IMR-90 (cell line): ENCODE measurements around the gene S1PR4. TPM values are rescaled to one million over a fixed set of nuclear protein-coding genes. Genes with fewer than 3 reads are reported as not detected.

Experiments used
- ATAC-seq: fragments of 200-7000 bp; cut with Tn5 transposase; 2 replicates; pipeline ENCODE4 v1.9.1; 2020; ENCODE audit warnings: low read depth, mild to moderate bottlenecking, moderate library complexity
- BruUV-seq: library from RNA; stranded (reverse); fragments of 400-500 nt; replicated peaks from 2 replicates; lab custom pipeline; 2021; lab: Mats Ljungman, UMichigan
- CTCF ChIA-PET: fragments of 300-600 bp; formaldehyde crosslinking; extraction: SDS; loops from one replicate; lab custom pipeline; 2021; ENCODE audit warnings: antibody characterized with exemption; lab: Yijun Ruan, JAX
- POLR2A ChIA-PET: fragments of 300-600 bp; sonication (Branson Sonifier 250); formaldehyde crosslinking; loops from one replicate; lab custom pipeline; 2022; ENCODE audit warnings: antibody characterized with exemption; ENCODE audit not compliant: unreplicated experiment; lab: Charles Lee
- DNase-seq: peaks from one replicate; pipeline ENCODE4 v3.0.0; 2013
- H2AFZ ChIP-seq: replicated peaks from 2 replicates; pipeline ENCODE3; 2013; ENCODE audit warnings: low read length, mild to moderate bottlenecking; ENCODE audit not compliant: poor library complexity
- H2AK5ac ChIP-seq: 2 replicates; pipeline ENCODE4 v1.6.1; 2013; ENCODE audit warnings: low read depth, low read length, inconsistent platforms
- H2AK9ac ChIP-seq: replicated peaks from 2 replicates; pipeline ENCODE3; 2013; ENCODE audit warnings: mild to moderate bottlenecking, low read depth, low read length, moderate library complexity; ENCODE audit not compliant: poor library complexity
- H2BK120ac ChIP-seq: 2 replicates; pipeline ENCODE4 v1.6.1; 2013; ENCODE audit warnings: low read depth, low read length, inconsistent platforms
- H2BK15ac ChIP-seq: 3 replicates; pipeline ENCODE4 v1.6.1; 2013; ENCODE audit warnings: low read depth, low read length, inconsistent platforms
- H2BK20ac ChIP-seq: 2 replicates; pipeline ENCODE4 v1.6.1; 2013; ENCODE audit warnings: low read depth, mild to moderate bottlenecking, inconsistent platforms, low read length, moderate library complexity
- H2BK5ac ChIP-seq: 2 replicates; pipeline ENCODE4 v1.6.1; 2013; ENCODE audit warnings: mild to moderate bottlenecking, low read depth, low read length, inconsistent platforms; ENCODE audit not compliant: poor library complexity, severe bottlenecking
- H3K14ac ChIP-seq: replicated peaks from 2 replicates; pipeline ENCODE4 v1.6.1; 2013; ENCODE audit warnings: low read depth, low read length, inconsistent platforms
- H3K18ac ChIP-seq: 2 replicates; pipeline ENCODE4 v1.6.1; 2013; ENCODE audit warnings: low read depth, low read length, control low read depth
- H3K23ac ChIP-seq: 2 replicates; pipeline ENCODE4 v1.6.1; 2013; ENCODE audit warnings: low read depth, low read length, inconsistent platforms
- H3K27ac ChIP-seq: 2 replicates; pipeline ENCODE4 v1.5.1; 2013; ENCODE audit warnings: mild to moderate bottlenecking, control low read depth, low read length; ENCODE audit not compliant: insufficient read depth
- H3K27me3 ChIP-seq: 2 replicates; pipeline ENCODE4 v1.6.1; 2013; ENCODE audit warnings: low read length; ENCODE audit not compliant: control insufficient read depth, insufficient read depth
- H3K36me3 ChIP-seq: 2 replicates; pipeline ENCODE4 v1.6.1; 2013; ENCODE audit warnings: low read length, mixed read lengths; ENCODE audit not compliant: control insufficient read depth, insufficient read depth
- H3K4ac ChIP-seq: 2 replicates; pipeline ENCODE4 v1.6.1; 2013; ENCODE audit warnings: low read depth, low read length, inconsistent platforms
- H3K4me1 ChIP-seq: 2 replicates; pipeline ENCODE4 v1.6.1; 2013; ENCODE audit warnings: low read length, mixed read lengths; ENCODE audit not compliant: control insufficient read depth, insufficient read depth
- H3K4me2 ChIP-seq: 2 replicates; pipeline ENCODE4 v1.6.1; 2013; ENCODE audit warnings: low read depth, mild to moderate bottlenecking, control low read depth, low read length, moderate library complexity
- H3K4me3 ChIP-seq: 2 replicates; pipeline ENCODE4 v1.5.1; 2013; ENCODE audit warnings: low read depth, mild to moderate bottlenecking, control low read depth, low read length, moderate library complexity; ENCODE audit not compliant: insufficient read depth
- H3K56ac ChIP-seq: 2 replicates; pipeline ENCODE4 v1.6.1; 2013; ENCODE audit warnings: low read length, inconsistent platforms; ENCODE audit not compliant: insufficient read depth; ENCODE audit errors: extremely low read depth
- H3K79me1 ChIP-seq, 2 experiments: 2 replicates each; pipeline ENCODE4 v1.6.1; 2013; ENCODE audit warnings: low read length in 2 of 2, inconsistent platforms in 1 of 2, low read depth in 1 of 2
- H3K9ac ChIP-seq: 2 replicates; pipeline ENCODE4 v1.6.1; 2013; ENCODE audit warnings: low read depth, low read length, control low read depth
- H3K9me1 ChIP-seq: 2 replicates; pipeline ENCODE4 v1.6.1; 2013; ENCODE audit warnings: low read length, inconsistent platforms; ENCODE audit not compliant: insufficient read depth
- H3K9me3 ChIP-seq: 2 replicates; pipeline ENCODE4 v1.6.1; 2013; ENCODE audit warnings: low read length; ENCODE audit not compliant: control insufficient read depth, insufficient read depth
- H4K20me1 ChIP-seq: 2 replicates; pipeline ENCODE4 v1.6.1; 2013; ENCODE audit warnings: low read length, inconsistent platforms; ENCODE audit not compliant: insufficient read depth
- H4K5ac ChIP-seq: 2 replicates; pipeline ENCODE4 v1.6.1; 2013; ENCODE audit warnings: mild to moderate bottlenecking, low read depth, low read length, control low read depth
- H4K8ac ChIP-seq, 2 experiments: 2 replicates each; pipeline ENCODE4 v1.6.1; 2013; ENCODE audit warnings: low read depth in 2 of 2, low read length in 2 of 2, control low read depth in 1 of 2, inconsistent platforms in 1 of 2
- H4K91ac ChIP-seq: 2 replicates; pipeline ENCODE4 v1.6.1; 2013; ENCODE audit warnings: low read depth, low read length, inconsistent platforms; ENCODE audit not compliant: insufficient read depth
- SMC3 ChIP-seq: fragments of 150-350 bp; IDR thresholded peaks from 2 replicates; pipeline ENCODE4 v1.6.1; 2016; ENCODE audit warnings: low read depth, mild to moderate bottlenecking, antibody characterized with exemption, low read length, moderate library complexity
- WGBS, 2 experiments: methylation state at CpG; one replicate each; pipeline versions ENCODE4 v1.1.5 to v1.1.7; 2013; ENCODE audit warnings: missing lambda C conversion rate in 2 of 2; ENCODE audit not compliant: insufficient read length in 1 of 2; ENCODE audit errors: extremely low coverage in 2 of 2; 5-methylcytosine and 5-hydroxymethylcytosine counted together
- dilution Hi-C: fragments of 300-500 bp; cut with HindIII; formaldehyde crosslinking; loops from one replicate; pipeline ENCODE4 v1.14.3; 2018; ENCODE audit warnings: low sequenced_read_pairs; ENCODE audit not compliant: unreplicated experiment
- in situ Hi-C: fragments of 300-500 bp; cut with MboI; formaldehyde crosslinking; loops from 3 replicates; pipeline ENCODE4 v1.14.3; 2019; ENCODE audit warnings: low sequenced_read_pairs, inconsistent platforms, mixed read lengths
- intact Hi-C: fragments of 100-400 bp; cut with micrococcal nuclease; formaldehyde crosslinking; loops from 2 replicates; pipeline ENCODE4 v1.10.0; 2022
- polyA plus RNA-seq, 3 experiments: library from polyadenylated mRNA; depleted of rRNA; stranded (reverse); fragments of >200 nt; gene quantifications; 2 replicates each; pipeline ENCODE4 v1.2.3, GENCODE V29; 2012; ENCODE audit warnings: low replicate concordance in 1 of 3
- total RNA-seq: library from RNA; depleted of rRNA; stranded (reverse); fragments of >200 nt; gene quantifications from 2 replicates; pipeline ENCODE4 v1.2.3, GENCODE V29; 2012
- TF ChIP-seq, protein P1 (sequence below): fragments of 150-350 bp; IDR thresholded peaks from 2 replicates; pipeline ENCODE4 v1.6.1; 2017; ENCODE audit warnings: mild to moderate bottlenecking, antibody characterized with exemption, low read length, low read depth

Gene S1PR4
- total and polyA plus RNA-seq, 2 of the 4 experiments (the other 2 are of a cell fraction), result not detected

DNA sequence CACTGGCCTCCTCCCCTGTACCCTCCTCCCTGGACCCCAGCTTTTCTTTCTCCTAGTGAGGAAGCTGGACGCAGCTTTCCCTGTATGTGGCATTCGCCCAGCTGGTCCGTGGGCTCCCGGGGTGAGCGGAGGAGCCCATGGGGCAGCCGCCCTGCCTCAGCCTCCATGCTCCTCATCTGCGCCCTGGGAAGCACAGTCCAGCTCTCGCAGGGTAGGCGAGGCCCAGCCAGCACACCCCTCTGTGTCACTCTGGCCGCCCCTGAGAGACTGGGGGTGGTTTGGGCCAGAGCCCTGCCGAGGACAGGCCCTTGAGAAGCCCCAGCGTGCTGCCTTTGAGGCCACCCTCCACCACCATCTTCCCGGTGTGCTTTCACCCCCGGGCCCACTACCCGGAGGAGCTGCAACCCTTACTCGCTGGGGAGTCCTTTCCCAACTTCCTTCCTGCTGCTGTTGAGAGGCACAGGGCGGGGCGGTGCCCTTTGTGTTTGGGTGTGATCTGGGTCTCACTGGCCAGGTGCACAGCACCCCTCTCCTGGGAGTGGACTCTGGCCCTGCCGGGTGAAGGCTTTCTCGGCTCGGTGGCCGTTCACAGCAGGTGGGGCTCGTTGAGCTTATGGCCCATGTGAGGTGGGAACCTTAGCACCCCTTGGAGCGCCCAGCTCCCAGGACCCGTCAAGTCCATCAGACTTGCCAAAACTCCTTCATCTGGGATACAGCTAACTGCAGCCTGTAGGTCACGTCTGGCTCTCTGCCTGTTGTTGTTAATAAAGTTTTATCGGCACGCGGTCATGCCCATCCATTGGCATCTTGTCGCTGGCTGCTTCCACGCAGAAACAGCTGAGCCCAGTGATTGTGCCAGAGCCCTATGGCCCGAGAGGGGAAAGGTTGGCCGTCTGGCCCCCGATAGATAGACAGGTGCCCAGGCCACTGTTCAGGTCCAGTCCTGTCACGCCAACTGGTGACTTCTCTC, 10.3 kb downstream of the S1PR4 start:
- H3K9me1 ChIP-seq, result peaks cover 3% of the 10 kb centered on the region; the same call in 1 of the 2 replicates
- H3K23ac ChIP-seq, result no peak overlapping the region
- no peak overlapping the region for H4K8ac ChIP-seq
- peaks cover 17% of the 10 kb centered on the region for H3K36me3 ChIP-seq
- no peak overlapping the region for H3K18ac ChIP-seq
- intact Hi-C loops (no loop called here), in situ Hi-C loops (no loop called here), dilution Hi-C loops (no loop called here)
- no peak overlapping the region for H2AK5ac ChIP-seq
- H4K20me1 ChIP-seq, result peaks cover 54% of the 10 kb centered on the region
- H2AFZ ChIP-seq, result no peak overlapping the region
- no peak overlapping the region for H3K4me3 ChIP-seq
- TF ChIP-seq, protein P1, sequence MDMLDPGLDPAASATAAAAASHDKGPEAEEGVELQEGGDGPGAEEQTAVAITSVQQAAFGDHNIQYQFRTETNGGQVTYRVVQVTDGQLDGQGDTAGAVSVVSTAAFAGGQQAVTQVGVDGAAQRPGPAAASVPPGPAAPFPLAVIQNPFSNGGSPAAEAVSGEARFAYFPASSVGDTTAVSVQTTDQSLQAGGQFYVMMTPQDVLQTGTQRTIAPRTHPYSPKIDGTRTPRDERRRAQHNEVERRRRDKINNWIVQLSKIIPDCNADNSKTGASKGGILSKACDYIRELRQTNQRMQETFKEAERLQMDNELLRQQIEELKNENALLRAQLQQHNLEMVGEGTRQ, result no peak
- TF ChIP-seq SMC3, result no peak
- no peak for ATAC-seq
- no peaks in the 10 kb centered on the region for H3K9me3 ChIP-seq
- H2BK15ac ChIP-seq, result no peak overlapping the region
- H4K5ac ChIP-seq, result no peak overlapping the region
- no peak overlapping the region for H3K27ac ChIP-seq
- no peak overlapping the region for H2AK9ac ChIP-seq
- no peak overlapping the region for H3K9ac ChIP-seq
- ChIA-PET CTCF (interaction anchor here (0.8 kb wide), 1 partner anchor 13 kb away, joined by 3 read pairs; no protein-coding TSS in a partner anchor), POLR2A (no interaction called here)
- H3K27me3 ChIP-seq, result no peaks in the 10 kb centered on the region
- peaks cover 9% of the 10 kb centered on the region for H3K4me1 ChIP-seq
- DNase-seq, result no peak
- no TSS peak for BruUV-seq
- no peak overlapping the region for H2BK20ac ChIP-seq
- H3K14ac ChIP-seq, result no peak overlapping the region
- H3K4me2 ChIP-seq, result no peak overlapping the region
- no peak overlapping the region for H4K91ac ChIP-seq
- no peak overlapping the region for H2BK5ac ChIP-seq
- WGBS, 2 experiments, result 98% methylated on average over 19 of the region's 35 CpGs; no CpG with 5 or more reads in 1 of the 2 experiments
- peaks cover 5 to 57% of the 10 kb centered on the region in 2 experiments; a peak in 2 of 4 replicates for H3K79me1 ChIP-seq
- no peak overlapping the region for H3K4ac ChIP-seq
- no peak overlapping the region for H2BK120ac ChIP-seq
- H3K56ac ChIP-seq, result no peak overlapping the region
